Measurements from ENCODE around the gene FALEC. TPM values are rescaled to one million over a fixed set of nuclear protein-coding genes. Genes with fewer than 3 reads are reported as not detected.

The FALEC gene
- total and polyA plus RNA-seq, 2 of the 8 experiments (the other 6 are each of a cell fraction or from before 2014, with no cell fraction given): not detected

DNA sequence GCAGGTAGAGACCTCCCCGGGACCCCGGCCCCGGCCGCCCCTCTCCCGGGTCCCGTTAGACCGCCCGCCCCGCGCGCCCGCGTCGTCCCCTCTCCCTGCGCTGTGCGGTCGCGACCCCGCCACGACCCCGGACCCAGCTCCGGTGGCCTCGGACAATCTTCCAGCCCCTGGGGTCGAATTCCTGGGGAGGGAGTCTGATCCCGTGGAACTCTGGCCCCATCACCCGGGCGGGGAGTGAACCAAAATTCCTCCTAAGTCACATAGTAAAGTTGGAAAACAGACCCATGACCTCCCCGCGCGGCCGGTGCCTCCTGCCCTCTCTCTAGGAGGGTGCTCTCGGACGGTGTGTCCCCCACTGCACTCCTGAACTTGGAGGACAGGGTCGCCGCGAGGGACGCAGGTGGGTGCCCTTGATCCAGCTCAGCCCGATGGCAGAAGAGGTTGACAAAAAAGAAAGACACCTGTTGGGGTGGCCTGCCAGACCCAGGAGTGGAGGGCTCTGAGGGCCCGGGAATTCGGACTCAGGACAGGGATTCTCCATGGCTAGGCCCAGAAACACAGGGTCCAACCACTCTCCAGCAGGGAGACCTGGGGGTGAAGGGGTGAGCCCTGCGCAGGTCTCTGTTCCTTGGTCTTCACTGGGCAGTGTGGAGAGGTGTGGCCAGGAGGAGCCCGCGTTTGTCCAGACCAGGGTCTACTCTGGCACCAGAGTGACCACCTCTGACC, 34.1 kb downstream of the FALEC start:
- Histone ChIP-seq H3K4ac (replicated peaks; ENCODE audit: insufficient read length, low read depth, low read length) (peak overlapping the region; percentile 78), H3K14ac (ENCODE audit: insufficient read length) (no peak overlapping the region), H2BK5ac (ENCODE audit: low read depth, low read length) (no peak overlapping the region), H2AK5ac (ENCODE audit: low read depth, low read length) (0 out of 2 replicates have a peak overlapping the region, but pooled peaks have one; percentile 41), H4K5ac (ENCODE audit: insufficient read length, low read depth, low read length) (no peak overlapping the region), H3K23ac (ENCODE audit: insufficient read length) (no peak overlapping the region), H3K27ac (ENCODE audit: low read depth, low read length) (no peak overlapping the region), H3K9me3 (ENCODE audit: insufficient read depth in 2 of 2, low read depth in 1 of 2, low read length in 1 of 2) (no peaks in the 10 kb centered on the region), H2BK12ac (ENCODE audit: low read depth, low read length) (peak overlapping the region; percentile 50; the same call in 1 of the 2 replicates), H2BK120ac (replicated peaks; ENCODE audit: low read depth, low read length) (no peak overlapping the region), H4K91ac (replicated peaks; ENCODE audit: insufficient read length, low read length) (no peak overlapping the region), H3K4me2 (ENCODE audit: insufficient read depth in 1 of 2, low read depth in 2 of 2, low read length in 2 of 2) (peak overlapping the region; percentile 96 to 97), H2BK20ac (ENCODE audit: low read length) (no peak overlapping the region), H3K23me2 (ENCODE audit: low read depth, low read length) (peaks cover 5% of the 10 kb centered on the region; the same call in 1 of the 2 replicates), H2AFZ (ENCODE audit: low read length) (no peak overlapping the region), H3K36me3 (ENCODE audit: control insufficient read depth in 2 of 4, insufficient read depth in 4 of 4, low read length in 3 of 4) (no peaks in the 10 kb centered on the region), H4K20me1 (replicated peaks in 1 of 2; ENCODE audit: control insufficient read depth in 1 of 2, insufficient read depth in 2 of 2, low read length in 2 of 2) (peaks cover 1 to 2% of the 10 kb centered on the region in 2 experiments), H2BK15ac (ENCODE audit: low read length) (no peak overlapping the region), H3K56ac (replicated peaks; ENCODE audit: insufficient read length, low read depth, low read length) (no peak overlapping the region), H3K4me3 (ENCODE audit: extremely low read depth in 1 of 4, insufficient read depth in 2 of 4, low read depth in 3 of 4, low read length in 4 of 4) (peak overlapping the region; percentile 21 to 65 (median 38); a peak in 6 of 8 replicates), H3K4me1 (replicated peaks in 1 of 4; ENCODE audit: control insufficient read depth in 3 of 4, insufficient read depth in 4 of 4, low read length in 3 of 4) (peaks cover 2 to 19% (median 11%) of the 10 kb centered on the region in 4 experiments), H3K18ac (ENCODE audit: extremely low read depth, low read length) (peak overlapping the region; percentile 32; the same call in 1 of the 2 replicates), H4K8ac (ENCODE audit: extremely low read depth, insufficient read depth, low read length) (peak overlapping the region; percentile 83), H3K27me3 (replicated peaks in 1 of 4; ENCODE audit: control insufficient read depth in 3 of 4, extremely low read depth in 1 of 4, insufficient read depth in 3 of 4, low read length in 3 of 4) (peaks cover 0 to 19% (median 10%) of the 10 kb centered on the region in 4 experiments; a peak in 5 of 7 replicates), H3K9ac (replicated peaks in 1 of 4; ENCODE audit: extremely low read depth in 1 of 4, low read depth in 3 of 4, low read length in 3 of 4) (no peak overlapping the region), H3K79me1 (ENCODE audit: low read depth, low read length) (no peaks in the 10 kb centered on the region), H3K79me2 (ENCODE audit: control insufficient read depth in 1 of 2, insufficient read depth in 2 of 2, low read length in 2 of 2) (no peaks in the 10 kb centered on the region)
- POLR2A ChIA-PET (ENCODE audit: partially characterized antibody): interaction anchor here (0.7 to 43.7 kb wide), 9 partner anchors 11 to 436 kb away, joined by 3 to 1380 read pairs (median 9); partner anchors contain the start of genes ANP32E, ENSA, FALEC and MCL1
- no peak for FAIRE-seq
- CTCF ChIA-PET (ENCODE audit: partially characterized antibody): interaction anchor here (0.6 to 6.3 kb wide), 5 partner anchors 11 to 151 kb away, joined by 3 to 65 read pairs (median 21); no protein-coding TSS in a partner anchor
- DNase-seq (ENCODE audit: low read depth in 1 of 2, low spot score in 2 of 2): no peak
- 59% methylated on average over 15 of the region's 43 CpGs; no CpG with 5 or more reads in 1 of the 2 experiments for WGBS, 2 experiments (ENCODE audit: extremely low coverage in 1 of 2, insufficient coverage in 1 of 2, insufficient read length in 1 of 2, insufficient replicate concordance in 2 of 2, low coverage in 1 of 2, low lambda C conversion rate in 2 of 2, missing lambda C conversion rate in 1 of 2)
- TF ChIP-seq RAD21 (IDR thresholded peaks at IDR 0.05 in 1 of 2, conservative IDR thresholded peaks at IDR 0.05 in 1 of 2; ENCODE audit: low read depth in 2 of 2, low read length in 2 of 2) (peak; percentile 6 to 32; a peak in 3 of 4 replicates), HDAC2 (IDR thresholded peaks at IDR 0.05; ENCODE audit: borderline replicate concordance in 1 of 2, low read depth in 2 of 2, low read length in 2 of 2) (0 out of 4 replicates have a peak, but pooled peaks of 1 of the 2 experiments have one; percentile 50), GABPA (IDR thresholded peaks at IDR 0.05; ENCODE audit: borderline replicate concordance, insufficient read depth, low read length) (0 out of 2 replicates have a peak, but pooled peaks have one; percentile 5), SP1 (IDR thresholded peaks at IDR 0.05; ENCODE audit: low read depth, low read length) (no peak), EP300 (IDR thresholded peaks at IDR 0.05; ENCODE audit: borderline replicate concordance in 1 of 2, low read depth in 2 of 2, low read length in 2 of 2) (no peak), POLR2AphosphoS5 (IDR thresholded peaks at IDR 0.05; ENCODE audit: low read depth, low read length) (no peak), POLR2A (IDR thresholded peaks at IDR 0.05; ENCODE audit: control extremely low read depth in 1 of 2, low read depth in 2 of 2, low read length in 2 of 2) (no peak), SAP30 (IDR thresholded peaks at IDR 0.05; ENCODE audit: insufficient read depth, insufficient replicate concordance, low read length) (no peak)
- TF ChIP-seq, protein P1, sequence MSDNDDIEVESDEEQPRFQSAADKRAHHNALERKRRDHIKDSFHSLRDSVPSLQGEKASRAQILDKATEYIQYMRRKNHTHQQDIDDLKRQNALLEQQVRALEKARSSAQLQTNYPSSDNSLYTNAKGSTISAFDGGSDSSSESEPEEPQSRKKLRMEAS (IDR thresholded peaks at IDR 0.05): no peak
